Bone marrow (tissue), 2 donors: ENCODE measurements around the gene UGT1A7.

Experiments used
- DNase-seq, 2 donors: peaks; one replicate each; lab custom pipeline; 2025; lab: John Stamatoyannopoulos, UW

The UGT1A7 gene

GRCh38 chr2:233761040-233761769, 79.5 kb downstream of the UGT1A7 start:
- DNase-seq: no peak

- DNase-seq: no peak
Observed at GRCh38 chr2:233764264-233764663, 82.6 kb downstream of the UGT1A7 start.

- DNase-seq: no peak
Observed at GRCh38 chr2:233764761-233765160, 83.1 kb downstream of the UGT1A7 start.

- no peak for DNase-seq
Observed at GRCh38 chr2:233766416-233766815, 84.7 kb downstream of the UGT1A7 start.

- DNase-seq: no peak
Observed at GRCh38 chr2:233768076-233768475, 86.4 kb downstream of the UGT1A7 start.

GRCh38 chr2:233769260-233769659, 87.6 kb downstream of the UGT1A7 start:
- DNase-seq: no peak

- no peak for DNase-seq
Observed at GRCh38 chr2:233772153-233772552, 90.5 kb downstream of the UGT1A7 start.

- DNase-seq: no peak
Observed at GRCh38 chr2:233772583-233772982, 90.9 kb downstream of the UGT1A7 start.

- no peak for DNase-seq
Observed at GRCh38 chr2:233773854-233774253, 92.2 kb downstream of the UGT1A7 start.

GRCh38 chr2:233775414-233775813, 93.7 kb downstream of the UGT1A7 start:
- no peak for DNase-seq

- DNase-seq: no peak
Observed at GRCh38 chr2:233778030-233778429, 96.3 kb downstream of the UGT1A7 start, which contains the start of gene MROH2A. TSS of gene MROH2A (plus strand) at chr2:233778330. CDS start at chr2:233779359, 1,029 bp downstream.

GRCh38 chr2:233779722-233780121, 98.0 kb downstream of the UGT1A7 start:
- no peak for DNase-seq

GRCh38 chr2:233780771-233781170, 99.1 kb downstream of the UGT1A7 start:
- no peak for DNase-seq

GRCh38 chr2:233789554-233789953, 107.9 kb downstream of the UGT1A7 start:
- no peak for DNase-seq

GRCh38 chr2:233791151-233791882, 109.6 kb downstream of the UGT1A7 start:
- DNase-seq: no peak

- no peak for DNase-seq
Observed at GRCh38 chr2:233791883-233792329, 110.2 kb downstream of the UGT1A7 start.

- DNase-seq: no peak
Observed at GRCh38 chr2:233792720-233793119, 111.0 kb downstream of the UGT1A7 start.

GRCh38 chr2:233793465-233794127, 111.9 kb downstream of the UGT1A7 start:
- no peak for DNase-seq

- no peak for DNase-seq
Observed at GRCh38 chr2:233794128-233794658, 112.5 kb downstream of the UGT1A7 start.

GRCh38 chr2:233795735-233796171, 114.1 kb downstream of the UGT1A7 start:
- no peak for DNase-seq

- no peak for DNase-seq
Observed at GRCh38 chr2:233796254-233796653, 114.6 kb downstream of the UGT1A7 start.

- no peak for DNase-seq
Observed at GRCh38 chr2:233798335-233799086, 116.8 kb downstream of the UGT1A7 start.
